WTC11 (cell line): ENCODE results near the gene SEPSECS. TPM values are rescaled to one million over a fixed set of nuclear protein-coding genes. Genes with fewer than 3 reads are reported as not detected.

Experiments
- ATAC-seq: fragments of 200-7000 bp; cut with Tn5 transposase; 2 replicates; pipeline ENCODE4 v1.10.0; 2021; ENCODE audit warnings: mild to moderate bottlenecking, moderate library complexity
- CTCF ChIA-PET: fragments of 300-600 bp; sonication (Branson Sonifier 250); formaldehyde crosslinking; loops from one replicate; lab custom pipeline; 2021; ENCODE audit warnings: antibody characterized with exemption; lab: Charles Lee
- POLR2A ChIA-PET: fragments of 350-600 bp; sonication (Branson Sonifier 250); formaldehyde crosslinking; loops from one replicate; lab custom pipeline; 2021; ENCODE audit warnings: antibody characterized with exemption; lab: Charles Lee
- DNase-seq: peaks from one replicate; pipeline ENCODE4 v3.0.0; 2021; ENCODE audit warnings: low spot score
- H3K27ac Mint-ChIP-seq: 2 replicates; pipeline ENCODE4 v1.8.0; 2021; ENCODE audit warnings: mixed read lengths
- H3K27me3 Mint-ChIP-seq: 2 replicates; pipeline ENCODE4 v1.8.0; 2021; ENCODE audit warnings: low read depth, mild to moderate bottlenecking, moderate library complexity, mixed read lengths
- H3K36me3 Mint-ChIP-seq: 2 replicates; pipeline ENCODE4 v1.8.0; 2021; ENCODE audit warnings: mixed read lengths
- H3K4me1 Mint-ChIP-seq: 2 replicates; pipeline ENCODE4 v1.8.0; 2022; ENCODE audit warnings: mixed read lengths
- H3K4me3 Mint-ChIP-seq: 2 replicates; pipeline ENCODE4 v1.8.0; 2021; ENCODE audit warnings: mild to moderate bottlenecking, moderate library complexity, mixed read lengths
- H3K9me3 Mint-ChIP-seq: 2 replicates; pipeline ENCODE4 v1.8.0; 2021; ENCODE audit warnings: mixed read lengths
- ATF1 ChIP-seq: sonication (generic); formaldehyde crosslinking; IDR thresholded peaks from 2 replicates; pipeline ENCODE4 v1.8.1; 2023; ENCODE audit warnings: mild to moderate bottlenecking, moderate library complexity, missing genetic modification reagents
- CBFB ChIP-seq: sonication (generic); formaldehyde crosslinking; IDR thresholded peaks from 2 replicates; pipeline ENCODE4 v1.8.1; 2022; ENCODE audit warnings: mild to moderate bottlenecking, low read depth, missing genetic modification reagents
- FOXK1 ChIP-seq: sonication (generic); formaldehyde crosslinking; IDR thresholded peaks from 2 replicates; pipeline ENCODE4 v1.8.0; 2022; ENCODE audit warnings: mild to moderate bottlenecking, moderate library complexity, missing genetic modification reagents
- IRF2 ChIP-seq: sonication (generic); formaldehyde crosslinking; IDR thresholded peaks from 2 replicates; pipeline ENCODE4 v1.8.0; 2022; ENCODE audit warnings: low read depth, missing genetic modification reagents, borderline replicate concordance
- JAZF1 ChIP-seq: fragments of 250-450 bp; sonication (Bioruptor Pico); IDR thresholded peaks from 2 replicates; pipeline ENCODE4 v1.9.0; 2021; ENCODE audit warnings: moderate library complexity, mild to moderate bottlenecking, inconsistent platforms
- NFE2L1 ChIP-seq: sonication (generic); formaldehyde crosslinking; IDR thresholded peaks from 2 replicates; pipeline ENCODE4 v1.8.1; 2023; ENCODE audit warnings: missing genetic modification reagents
- NR3C1 ChIP-seq: sonication (generic); formaldehyde crosslinking; conservative IDR thresholded peaks from 2 replicates; pipeline ENCODE4 v1.8.1; 2023; ENCODE audit warnings: low read depth, mild to moderate bottlenecking, missing genetic modification reagents
- OVOL2 ChIP-seq: fragments of 250-450 bp; sonication (Bioruptor Pico); IDR thresholded peaks from 2 replicates; pipeline ENCODE4 v1.9.0; 2021; ENCODE audit warnings: mild to moderate bottlenecking, borderline replicate concordance
- RORB ChIP-seq: fragments of 250-450 bp; sonication (Bioruptor Pico); IDR thresholded peaks from 2 replicates; pipeline ENCODE4 v1.9.0; 2021; ENCODE audit warnings: mild to moderate bottlenecking
- SMAD3 ChIP-seq: sonication (generic); formaldehyde crosslinking; IDR thresholded peaks from 2 replicates; pipeline ENCODE4 v1.8.0; 2022; ENCODE audit warnings: missing genetic modification reagents, mild to moderate bottlenecking, borderline replicate concordance
- TP53 ChIP-seq: sonication (generic); formaldehyde crosslinking; IDR thresholded peaks from 2 replicates; pipeline ENCODE4 v1.8.1; 2023; ENCODE audit warnings: mild to moderate bottlenecking, missing genetic modification reagents
- total RNA-seq: library from RNA; stranded (reverse); gene quantifications from 3 replicates; pipeline ENCODE4 v1.2.3, GENCODE V29; 2021
- TF ChIP-seq, protein P1 (sequence below): fragments of 250-450 bp; sonication (Bioruptor Pico); IDR thresholded peaks from 2 replicates; pipeline ENCODE4 v1.9.0; 2021; ENCODE audit warnings: mild to moderate bottlenecking, borderline replicate concordance
- TF ChIP-seq, protein P2 (sequence below): fragments of 250-450 bp; sonication (Bioruptor Pico); IDR thresholded peaks from 2 replicates; pipeline ENCODE4 v1.9.0; 2021; ENCODE audit warnings: mild to moderate bottlenecking
- TF ChIP-seq, protein P3 (sequence below): fragments of 250-450 bp; sonication (Bioruptor Pico); IDR thresholded peaks from 2 replicates; pipeline ENCODE4 v1.8.0; 2021; ENCODE audit warnings: mild to moderate bottlenecking
- TF ChIP-seq, protein P4 (sequence below): sonication (generic); formaldehyde crosslinking; IDR thresholded peaks from 2 replicates; pipeline ENCODE4 v1.8.0; 2023; ENCODE audit warnings: missing genetic modification reagents, mild to moderate bottlenecking, borderline replicate concordance
- TF ChIP-seq, protein P5 (sequence below): fragments of 250-450 bp; sonication (Bioruptor Pico); conservative IDR thresholded peaks from 2 replicates; pipeline ENCODE4 v1.9.0; 2021; ENCODE audit warnings: mild to moderate bottlenecking
- TF ChIP-seq, protein P6 (sequence below): fragments of 200-600 bp; IDR thresholded peaks from 2 replicates; pipeline ENCODE4 v1.8.0; 2022; ENCODE audit warnings: antibody characterized with exemption

The SEPSECS gene
- total RNA-seq, 1 experiment from 2014 or later = 6.2 TPM

DNA sequence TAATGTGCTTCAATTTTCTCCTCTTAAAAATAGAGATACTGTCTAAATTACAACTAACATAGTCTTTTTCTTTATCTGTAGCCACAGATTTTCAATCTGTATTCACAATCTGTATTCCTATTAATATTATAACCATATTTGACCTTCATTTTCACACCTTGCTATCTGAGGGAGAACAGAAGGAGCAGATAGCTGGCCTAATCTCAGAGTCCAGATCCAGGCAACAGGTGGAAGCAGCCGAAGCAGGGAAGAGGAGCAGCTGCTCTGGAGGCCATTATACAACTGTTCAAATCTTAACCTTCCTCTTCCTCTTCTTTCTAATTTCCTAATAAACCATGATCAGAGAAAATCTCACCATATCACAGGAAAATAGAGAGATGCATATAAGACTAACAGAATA is 14.2 kb downstream of the SEPSECS start (continued):
- TF ChIP-seq, protein P1, sequence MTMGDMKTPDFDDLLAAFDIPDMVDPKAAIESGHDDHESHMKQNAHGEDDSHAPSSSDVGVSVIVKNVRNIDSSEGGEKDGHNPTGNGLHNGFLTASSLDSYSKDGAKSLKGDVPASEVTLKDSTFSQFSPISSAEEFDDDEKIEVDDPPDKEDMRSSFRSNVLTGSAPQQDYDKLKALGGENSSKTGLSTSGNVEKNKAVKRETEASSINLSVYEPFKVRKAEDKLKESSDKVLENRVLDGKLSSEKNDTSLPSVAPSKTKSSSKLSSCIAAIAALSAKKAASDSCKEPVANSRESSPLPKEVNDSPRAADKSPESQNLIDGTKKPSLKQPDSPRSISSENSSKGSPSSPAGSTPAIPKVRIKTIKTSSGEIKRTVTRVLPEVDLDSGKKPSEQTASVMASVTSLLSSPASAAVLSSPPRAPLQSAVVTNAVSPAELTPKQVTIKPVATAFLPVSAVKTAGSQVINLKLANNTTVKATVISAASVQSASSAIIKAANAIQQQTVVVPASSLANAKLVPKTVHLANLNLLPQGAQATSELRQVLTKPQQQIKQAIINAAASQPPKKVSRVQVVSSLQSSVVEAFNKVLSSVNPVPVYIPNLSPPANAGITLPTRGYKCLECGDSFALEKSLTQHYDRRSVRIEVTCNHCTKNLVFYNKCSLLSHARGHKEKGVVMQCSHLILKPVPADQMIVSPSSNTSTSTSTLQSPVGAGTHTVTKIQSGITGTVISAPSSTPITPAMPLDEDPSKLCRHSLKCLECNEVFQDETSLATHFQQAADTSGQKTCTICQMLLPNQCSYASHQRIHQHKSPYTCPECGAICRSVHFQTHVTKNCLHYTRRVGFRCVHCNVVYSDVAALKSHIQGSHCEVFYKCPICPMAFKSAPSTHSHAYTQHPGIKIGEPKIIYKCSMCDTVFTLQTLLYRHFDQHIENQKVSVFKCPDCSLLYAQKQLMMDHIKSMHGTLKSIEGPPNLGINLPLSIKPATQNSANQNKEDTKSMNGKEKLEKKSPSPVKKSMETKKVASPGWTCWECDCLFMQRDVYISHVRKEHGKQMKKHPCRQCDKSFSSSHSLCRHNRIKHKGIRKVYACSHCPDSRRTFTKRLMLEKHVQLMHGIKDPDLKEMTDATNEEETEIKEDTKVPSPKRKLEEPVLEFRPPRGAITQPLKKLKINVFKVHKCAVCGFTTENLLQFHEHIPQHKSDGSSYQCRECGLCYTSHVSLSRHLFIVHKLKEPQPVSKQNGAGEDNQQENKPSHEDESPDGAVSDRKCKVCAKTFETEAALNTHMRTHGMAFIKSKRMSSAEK (CRISPR knock-in tag) = no peak
- no peak for TF ChIP-seq ATF1
- TF ChIP-seq, all 79 proteins: peak for 0

DNA sequence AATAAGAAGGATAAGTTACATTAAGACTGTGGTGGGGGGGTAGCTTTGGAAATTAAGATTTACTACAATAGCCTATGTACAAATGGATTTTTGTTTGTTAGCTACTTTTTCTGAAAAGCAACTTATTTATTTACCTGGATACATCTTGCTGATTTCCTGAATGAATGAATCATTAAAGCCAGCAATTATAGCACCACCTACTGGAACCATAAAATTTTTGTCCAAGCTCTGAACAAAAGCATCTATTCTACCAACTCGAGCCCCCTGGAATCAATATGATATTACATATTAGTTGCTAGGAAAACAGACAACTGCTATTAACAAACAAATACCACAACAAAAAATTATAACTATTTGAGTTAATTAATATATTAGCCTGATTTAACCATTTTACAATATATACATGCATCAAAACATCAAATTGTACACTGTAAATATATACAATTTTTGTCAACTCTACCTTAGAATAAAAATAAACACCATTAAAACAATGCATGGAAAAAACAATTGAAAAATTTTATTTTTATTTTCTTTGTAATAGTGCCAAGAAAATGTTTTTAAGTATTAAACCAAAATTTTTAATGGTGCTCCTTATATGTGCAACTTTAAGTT is 15.3 kb downstream of the SEPSECS start:
- Mint-ChIP-seq H3K4me3 (no peak overlapping the region), H3K27ac (no peak overlapping the region), H3K27me3 (no peaks in the 10 kb centered on the region), H3K4me1 (no peaks in the 10 kb centered on the region), H3K36me3 (no peaks in the 10 kb centered on the region), H3K9me3 (no peaks in the 10 kb centered on the region)
- ChIA-PET CTCF (interaction anchor here (0.6 to 2.1 kb wide), 23 partner anchors 9 to 1431 kb away, joined by 3 to 18 read pairs (median 5); partner anchors contain the start of genes SEPSECS and ZCCHC4), POLR2A (interaction anchor here (1.1 kb wide), 1 partner anchor 7 kb away, joined by 3 read pairs; no protein-coding TSS in a partner anchor)
- ATAC-seq (no peak), DNase-seq (no peak)
- TF ChIP-seq IRF2 (CRISPR knock-in tag) (no peak), SMAD3 (CRISPR knock-in tag) (no peak), NR3C1 (no peak), RORB (no peak), CBFB (CRISPR knock-in tag) (no peak), TP53 (no peak), JAZF1 (CRISPR knock-in tag) (no peak), NFE2L1 (CRISPR knock-in tag) (no peak), FOXK1 (CRISPR knock-in tag) (no peak), OVOL2 (CRISPR knock-in tag) (no peak)
- TF ChIP-seq, protein P2, sequence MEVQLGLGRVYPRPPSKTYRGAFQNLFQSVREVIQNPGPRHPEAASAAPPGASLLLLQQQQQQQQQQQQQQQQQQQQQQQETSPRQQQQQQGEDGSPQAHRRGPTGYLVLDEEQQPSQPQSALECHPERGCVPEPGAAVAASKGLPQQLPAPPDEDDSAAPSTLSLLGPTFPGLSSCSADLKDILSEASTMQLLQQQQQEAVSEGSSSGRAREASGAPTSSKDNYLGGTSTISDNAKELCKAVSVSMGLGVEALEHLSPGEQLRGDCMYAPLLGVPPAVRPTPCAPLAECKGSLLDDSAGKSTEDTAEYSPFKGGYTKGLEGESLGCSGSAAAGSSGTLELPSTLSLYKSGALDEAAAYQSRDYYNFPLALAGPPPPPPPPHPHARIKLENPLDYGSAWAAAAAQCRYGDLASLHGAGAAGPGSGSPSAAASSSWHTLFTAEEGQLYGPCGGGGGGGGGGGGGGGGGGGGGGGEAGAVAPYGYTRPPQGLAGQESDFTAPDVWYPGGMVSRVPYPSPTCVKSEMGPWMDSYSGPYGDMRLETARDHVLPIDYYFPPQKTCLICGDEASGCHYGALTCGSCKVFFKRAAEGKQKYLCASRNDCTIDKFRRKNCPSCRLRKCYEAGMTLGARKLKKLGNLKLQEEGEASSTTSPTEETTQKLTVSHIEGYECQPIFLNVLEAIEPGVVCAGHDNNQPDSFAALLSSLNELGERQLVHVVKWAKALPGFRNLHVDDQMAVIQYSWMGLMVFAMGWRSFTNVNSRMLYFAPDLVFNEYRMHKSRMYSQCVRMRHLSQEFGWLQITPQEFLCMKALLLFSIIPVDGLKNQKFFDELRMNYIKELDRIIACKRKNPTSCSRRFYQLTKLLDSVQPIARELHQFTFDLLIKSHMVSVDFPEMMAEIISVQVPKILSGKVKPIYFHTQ (CRISPR knock-in tag) = no peak
- TF ChIP-seq, protein P3, sequence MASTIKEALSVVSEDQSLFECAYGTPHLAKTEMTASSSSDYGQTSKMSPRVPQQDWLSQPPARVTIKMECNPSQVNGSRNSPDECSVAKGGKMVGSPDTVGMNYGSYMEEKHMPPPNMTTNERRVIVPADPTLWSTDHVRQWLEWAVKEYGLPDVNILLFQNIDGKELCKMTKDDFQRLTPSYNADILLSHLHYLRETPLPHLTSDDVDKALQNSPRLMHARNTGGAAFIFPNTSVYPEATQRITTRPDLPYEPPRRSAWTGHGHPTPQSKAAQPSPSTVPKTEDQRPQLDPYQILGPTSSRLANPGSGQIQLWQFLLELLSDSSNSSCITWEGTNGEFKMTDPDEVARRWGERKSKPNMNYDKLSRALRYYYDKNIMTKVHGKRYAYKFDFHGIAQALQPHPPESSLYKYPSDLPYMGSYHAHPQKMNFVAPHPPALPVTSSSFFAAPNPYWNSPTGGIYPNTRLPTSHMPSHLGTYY (CRISPR knock-in tag) = no peak
- TF ChIP-seq, protein P4, sequence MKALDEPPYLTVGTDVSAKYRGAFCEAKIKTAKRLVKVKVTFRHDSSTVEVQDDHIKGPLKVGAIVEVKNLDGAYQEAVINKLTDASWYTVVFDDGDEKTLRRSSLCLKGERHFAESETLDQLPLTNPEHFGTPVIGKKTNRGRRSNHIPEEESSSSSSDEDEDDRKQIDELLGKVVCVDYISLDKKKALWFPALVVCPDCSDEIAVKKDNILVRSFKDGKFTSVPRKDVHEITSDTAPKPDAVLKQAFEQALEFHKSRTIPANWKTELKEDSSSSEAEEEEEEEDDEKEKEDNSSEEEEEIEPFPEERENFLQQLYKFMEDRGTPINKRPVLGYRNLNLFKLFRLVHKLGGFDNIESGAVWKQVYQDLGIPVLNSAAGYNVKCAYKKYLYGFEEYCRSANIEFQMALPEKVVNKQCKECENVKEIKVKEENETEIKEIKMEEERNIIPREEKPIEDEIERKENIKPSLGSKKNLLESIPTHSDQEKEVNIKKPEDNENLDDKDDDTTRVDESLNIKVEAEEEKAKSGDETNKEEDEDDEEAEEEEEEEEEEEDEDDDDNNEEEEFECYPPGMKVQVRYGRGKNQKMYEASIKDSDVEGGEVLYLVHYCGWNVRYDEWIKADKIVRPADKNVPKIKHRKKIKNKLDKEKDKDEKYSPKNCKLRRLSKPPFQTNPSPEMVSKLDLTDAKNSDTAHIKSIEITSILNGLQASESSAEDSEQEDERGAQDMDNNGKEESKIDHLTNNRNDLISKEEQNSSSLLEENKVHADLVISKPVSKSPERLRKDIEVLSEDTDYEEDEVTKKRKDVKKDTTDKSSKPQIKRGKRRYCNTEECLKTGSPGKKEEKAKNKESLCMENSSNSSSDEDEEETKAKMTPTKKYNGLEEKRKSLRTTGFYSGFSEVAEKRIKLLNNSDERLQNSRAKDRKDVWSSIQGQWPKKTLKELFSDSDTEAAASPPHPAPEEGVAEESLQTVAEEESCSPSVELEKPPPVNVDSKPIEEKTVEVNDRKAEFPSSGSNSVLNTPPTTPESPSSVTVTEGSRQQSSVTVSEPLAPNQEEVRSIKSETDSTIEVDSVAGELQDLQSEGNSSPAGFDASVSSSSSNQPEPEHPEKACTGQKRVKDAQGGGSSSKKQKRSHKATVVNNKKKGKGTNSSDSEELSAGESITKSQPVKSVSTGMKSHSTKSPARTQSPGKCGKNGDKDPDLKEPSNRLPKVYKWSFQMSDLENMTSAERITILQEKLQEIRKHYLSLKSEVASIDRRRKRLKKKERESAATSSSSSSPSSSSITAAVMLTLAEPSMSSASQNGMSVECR (CRISPR knock-in tag) = no peak
- TF ChIP-seq, protein P5, sequence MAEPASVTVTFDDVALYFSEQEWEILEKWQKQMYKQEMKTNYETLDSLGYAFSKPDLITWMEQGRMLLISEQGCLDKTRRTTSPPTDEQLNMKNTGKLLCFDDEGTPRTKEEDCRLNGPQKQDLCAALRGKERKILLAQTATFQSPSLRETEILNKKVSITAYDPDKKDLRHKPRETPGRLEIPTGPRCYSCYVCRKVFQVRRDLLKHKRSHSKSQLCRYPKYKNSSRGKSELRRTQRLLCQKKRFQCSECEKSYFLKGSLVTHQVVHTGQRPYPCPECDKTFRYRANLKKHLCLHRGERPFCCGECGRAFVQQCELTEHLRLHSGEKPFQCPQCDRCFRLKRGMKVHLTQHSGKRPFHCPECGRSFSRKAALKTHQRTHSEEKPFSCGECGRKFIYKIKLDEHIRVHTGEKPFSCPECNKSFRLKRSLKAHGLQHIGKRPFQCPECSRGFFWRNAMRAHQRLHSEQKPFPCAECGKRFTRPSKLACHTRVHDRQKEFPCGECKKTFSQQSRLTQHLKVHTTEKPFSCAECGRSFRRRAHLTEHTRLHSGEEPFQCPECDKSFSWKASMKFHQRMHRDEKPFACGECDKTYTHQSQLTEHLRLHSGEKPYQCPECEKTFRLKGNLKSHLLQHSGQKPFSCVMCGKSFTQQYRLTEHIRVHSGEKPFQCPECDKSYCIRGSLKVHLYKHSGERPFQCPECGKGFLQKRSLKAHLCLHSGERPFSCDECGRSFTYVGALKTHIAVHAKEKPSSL (CRISPR knock-in tag) = no peak
- TF ChIP-seq, protein P6, sequence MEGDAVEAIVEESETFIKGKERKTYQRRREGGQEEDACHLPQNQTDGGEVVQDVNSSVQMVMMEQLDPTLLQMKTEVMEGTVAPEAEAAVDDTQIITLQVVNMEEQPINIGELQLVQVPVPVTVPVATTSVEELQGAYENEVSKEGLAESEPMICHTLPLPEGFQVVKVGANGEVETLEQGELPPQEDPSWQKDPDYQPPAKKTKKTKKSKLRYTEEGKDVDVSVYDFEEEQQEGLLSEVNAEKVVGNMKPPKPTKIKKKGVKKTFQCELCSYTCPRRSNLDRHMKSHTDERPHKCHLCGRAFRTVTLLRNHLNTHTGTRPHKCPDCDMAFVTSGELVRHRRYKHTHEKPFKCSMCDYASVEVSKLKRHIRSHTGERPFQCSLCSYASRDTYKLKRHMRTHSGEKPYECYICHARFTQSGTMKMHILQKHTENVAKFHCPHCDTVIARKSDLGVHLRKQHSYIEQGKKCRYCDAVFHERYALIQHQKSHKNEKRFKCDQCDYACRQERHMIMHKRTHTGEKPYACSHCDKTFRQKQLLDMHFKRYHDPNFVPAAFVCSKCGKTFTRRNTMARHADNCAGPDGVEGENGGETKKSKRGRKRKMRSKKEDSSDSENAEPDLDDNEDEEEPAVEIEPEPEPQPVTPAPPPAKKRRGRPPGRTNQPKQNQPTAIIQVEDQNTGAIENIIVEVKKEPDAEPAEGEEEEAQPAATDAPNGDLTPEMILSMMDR = no peak
